ENCODE data around the gene SSBP3. TPM values are rescaled to one million over a fixed set of nuclear protein-coding genes. Genes with fewer than 3 reads are reported as not detected.

The SSBP3 gene
- total RNA-seq, 4 donors from 2014 or later: 15.4 to 23.0 (median 18.2) TPM

DNA sequence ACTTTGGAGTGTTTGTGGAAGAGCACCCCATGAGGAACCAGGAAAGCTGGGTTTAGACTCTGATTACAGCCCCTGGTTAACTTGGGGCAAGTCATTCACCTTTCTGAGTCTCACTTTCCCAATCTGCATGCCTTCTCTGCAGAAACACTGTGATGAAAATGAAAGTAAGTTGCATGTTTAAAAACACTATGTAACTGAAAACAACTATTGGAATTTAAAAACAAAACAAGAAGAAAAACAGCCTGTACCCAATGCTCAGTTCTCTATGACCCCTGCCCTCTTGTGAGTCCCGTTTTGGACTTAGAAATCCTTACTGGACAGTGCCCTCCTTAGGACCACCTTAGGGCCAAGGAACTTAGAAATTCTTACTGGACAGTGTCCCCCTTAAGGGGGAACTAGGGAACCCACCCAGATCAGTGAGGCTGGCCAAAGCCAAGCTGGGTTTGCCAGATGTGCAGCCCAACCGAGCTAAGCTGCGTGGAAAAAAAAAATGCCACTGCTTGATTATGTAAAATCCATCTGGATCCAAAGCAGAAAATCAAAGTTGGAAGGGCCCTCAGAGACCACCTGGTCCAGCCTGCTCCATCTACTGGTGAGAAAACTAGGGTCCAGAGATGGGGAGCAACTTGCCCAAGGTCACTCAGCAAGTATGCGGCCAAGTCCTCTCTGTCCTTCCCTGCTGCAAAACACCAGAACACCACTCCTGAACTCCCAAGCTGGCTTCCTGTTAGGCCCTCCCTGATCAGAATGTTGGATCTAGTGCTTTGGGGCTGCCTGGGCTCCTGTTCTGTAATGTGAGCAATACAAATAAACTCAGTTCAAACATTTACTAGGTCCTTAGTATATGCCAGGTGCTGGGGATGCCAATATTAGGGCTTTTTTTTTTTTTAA is 128.5 kb downstream of the SSBP3 start:
- TF ChIP-seq, protein P1, sequence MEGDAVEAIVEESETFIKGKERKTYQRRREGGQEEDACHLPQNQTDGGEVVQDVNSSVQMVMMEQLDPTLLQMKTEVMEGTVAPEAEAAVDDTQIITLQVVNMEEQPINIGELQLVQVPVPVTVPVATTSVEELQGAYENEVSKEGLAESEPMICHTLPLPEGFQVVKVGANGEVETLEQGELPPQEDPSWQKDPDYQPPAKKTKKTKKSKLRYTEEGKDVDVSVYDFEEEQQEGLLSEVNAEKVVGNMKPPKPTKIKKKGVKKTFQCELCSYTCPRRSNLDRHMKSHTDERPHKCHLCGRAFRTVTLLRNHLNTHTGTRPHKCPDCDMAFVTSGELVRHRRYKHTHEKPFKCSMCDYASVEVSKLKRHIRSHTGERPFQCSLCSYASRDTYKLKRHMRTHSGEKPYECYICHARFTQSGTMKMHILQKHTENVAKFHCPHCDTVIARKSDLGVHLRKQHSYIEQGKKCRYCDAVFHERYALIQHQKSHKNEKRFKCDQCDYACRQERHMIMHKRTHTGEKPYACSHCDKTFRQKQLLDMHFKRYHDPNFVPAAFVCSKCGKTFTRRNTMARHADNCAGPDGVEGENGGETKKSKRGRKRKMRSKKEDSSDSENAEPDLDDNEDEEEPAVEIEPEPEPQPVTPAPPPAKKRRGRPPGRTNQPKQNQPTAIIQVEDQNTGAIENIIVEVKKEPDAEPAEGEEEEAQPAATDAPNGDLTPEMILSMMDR (IDR thresholded peaks at IDR 0.05): no peak
- TF ChIP-seq POLR2A (IDR thresholded peaks at IDR 0.05): no peak
- Histone ChIP-seq H3K36me3 (no peaks in the 10 kb centered on the region), H3K27ac (peak overlapping the region; percentile 77 to 94 (median 86)), H3K4me3 (replicated peaks in 1 of 3) (no peak overlapping the region), H3K27me3 (no peaks in the 10 kb centered on the region), H3K4me1 (peaks cover 50 to 69% of the 10 kb centered on the region in 2 donors), H3K9me3 (no peaks in the 10 kb centered on the region)
- 59 to 74% methylated on average over 4 of the region's 4 CpGs for WGBS, 2 donors
- peak in 1 of 2 donors; percentile 13 for DNase-seq
- intact Hi-C loops (cut with DNase I): no loop called here

DNA sequence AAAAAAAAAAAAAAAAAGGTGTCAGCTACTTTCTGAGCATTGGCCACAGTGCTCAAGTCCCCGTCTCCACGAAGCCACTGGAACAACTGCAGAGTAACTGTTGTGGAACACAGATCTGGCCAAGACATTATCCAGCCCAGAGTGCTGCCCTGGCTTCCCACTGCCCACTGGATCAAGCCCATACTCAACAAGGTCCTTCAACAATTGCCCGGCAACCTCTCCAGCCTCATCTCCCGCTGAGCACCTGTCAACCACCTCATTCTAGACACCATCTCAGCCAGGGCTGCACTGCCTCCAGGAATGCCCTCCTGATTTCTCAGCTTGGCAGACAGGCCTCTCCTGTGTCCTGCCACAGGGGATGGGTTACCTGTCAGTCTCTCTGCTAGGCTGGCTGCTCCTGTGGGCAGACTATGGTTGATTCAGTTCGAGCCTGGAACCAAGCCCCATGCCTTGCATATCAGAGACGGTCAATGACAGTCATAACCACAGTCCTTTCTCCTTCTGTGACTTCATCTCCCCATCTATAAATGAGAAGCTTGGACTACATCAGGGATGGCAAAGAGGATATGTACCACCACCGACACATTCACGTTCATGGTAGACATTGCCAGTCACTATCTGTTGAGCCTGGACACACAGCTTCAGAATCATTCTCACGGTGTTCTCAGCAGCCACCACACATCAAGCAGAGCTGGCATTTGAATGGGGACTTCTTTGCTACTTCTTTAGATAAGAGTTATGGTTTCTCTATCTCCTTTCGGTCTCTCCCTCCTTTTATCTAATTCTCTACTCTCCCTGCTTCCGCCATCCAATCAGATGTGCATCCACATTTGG is 129.4 kb downstream of the SSBP3 start:
- no peaks in the 10 kb centered on the region for H3K9me3 ChIP-seq
- 89 to 92% methylated on average over 11 of the region's 11 CpGs for WGBS, 2 donors
- DNase-seq: no peak
- intact Hi-C loops (cut with DNase I): no loop called here
- H3K36me3 ChIP-seq: no peaks in the 10 kb centered on the region
- H3K27ac ChIP-seq: peak overlapping the region; percentile 77 to 94 (median 86)
- TF ChIP-seq, protein P1 (IDR thresholded peaks at IDR 0.05): no peak
- no peak for TF ChIP-seq POLR2A (IDR thresholded peaks at IDR 0.05)
- no peaks in the 10 kb centered on the region for H3K27me3 ChIP-seq
- no peak overlapping the region for H3K4me3 ChIP-seq (replicated peaks in 1 of 3)
- H3K4me1 ChIP-seq: peaks cover 53 to 77% of the 10 kb centered on the region in 2 donors

DNA sequence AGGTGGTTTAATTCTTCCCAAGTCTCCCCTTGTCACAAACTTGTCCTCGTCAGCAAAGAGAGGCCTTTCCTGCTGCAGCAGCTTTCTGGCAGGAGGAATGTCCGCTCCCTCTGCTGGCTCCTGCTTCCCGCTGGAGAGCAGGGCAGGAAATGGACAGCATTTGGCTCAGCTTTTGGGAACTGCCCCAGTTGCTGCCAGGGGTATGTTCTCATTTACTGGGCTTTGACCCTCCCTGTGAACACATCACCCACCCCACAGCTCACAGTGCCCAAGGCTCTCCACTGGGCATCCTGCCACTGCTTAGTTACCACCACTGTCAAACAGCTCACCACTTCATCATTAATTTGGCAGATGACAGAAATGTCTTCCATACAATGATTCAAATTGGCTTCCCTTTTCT is 130.8 kb downstream of the SSBP3 start:
- Histone ChIP-seq H3K27ac (peak overlapping the region; percentile 71 to 94 (median 86)), H3K4me1 (peaks cover 53 to 83% of the 10 kb centered on the region in 2 donors), H3K9me3 (no peaks in the 10 kb centered on the region), H3K4me3 (replicated peaks in 1 of 3) (no peak overlapping the region), H3K27me3 (no peaks in the 10 kb centered on the region), H3K36me3 (no peaks in the 10 kb centered on the region)
- peak; percentile 27 to 39 for DNase-seq
- intact Hi-C loops (cut with DNase I): no loop called here
- TF ChIP-seq POLR2A (IDR thresholded peaks at IDR 0.05): no peak
- WGBS, 2 donors: 77 to 84% methylated on average over 3 of the region's 3 CpGs

- Histone ChIP-seq H3K9me3 (no peaks in the 10 kb centered on the region), H3K27me3 (no peaks in the 10 kb centered on the region), H3K36me3 (no peaks in the 10 kb centered on the region), H3K4me1 (peaks cover 53 to 83% of the 10 kb centered on the region in 2 donors), H3K4me3 (replicated peaks in 1 of 3) (no peak overlapping the region), H3K27ac (peak overlapping the region; percentile 71 to 94 (median 86))
- no peak for TF ChIP-seq POLR2A (IDR thresholded peaks at IDR 0.05)
- TF ChIP-seq, protein P1 (IDR thresholded peaks at IDR 0.05): no peak
- intact Hi-C loops (cut with DNase I): loop anchor here (5.0 kb wide), 2 partner anchors 132 to 212 kb away; partner anchors contain the start of gene SSBP3
- 67 to 78% methylated on average over 11 of the region's 11 CpGs for WGBS, 2 donors
- DNase-seq: no peak
Observed at GRCh38 chr1:54274881-54275280, 131.3 kb downstream of the SSBP3 start.

- Histone ChIP-seq H3K4me3 (replicated peaks in 1 of 3) (no peak overlapping the region), H3K4me1 (peaks cover 53 to 80% of the 10 kb centered on the region in 2 donors), H3K9me3 (no peaks in the 10 kb centered on the region), H3K27ac (peak overlapping the region; percentile 71 to 94 (median 86)), H3K36me3 (no peaks in the 10 kb centered on the region), H3K27me3 (no peaks in the 10 kb centered on the region)
- DNase-seq: no peak
- TF ChIP-seq, protein P1 (IDR thresholded peaks at IDR 0.05): no peak
- TF ChIP-seq POLR2A (IDR thresholded peaks at IDR 0.05): no peak
- 74 to 80% methylated on average over 5 to 6 of the region's 8 CpGs for whole genome bisulfite sequencing, 2 donors
- intact Hi-C loops (cut with DNase I): loop anchor here (5.0 kb wide), 2 partner anchors 133 to 213 kb away; partner anchors contain the start of gene SSBP3
Observed at GRCh38 chr1:54274448-54274847, 131.7 kb downstream of the SSBP3 start.

All from thyroid gland (tissue), 4 donors.